NCI-H510A (cell line): ENCODE data around the gene GDF10.

Source experiments
- DNase-seq: peaks from one replicate; lab custom pipeline; 2025; lab: John Stamatoyannopoulos, UW

GDF10 gene

DNA sequence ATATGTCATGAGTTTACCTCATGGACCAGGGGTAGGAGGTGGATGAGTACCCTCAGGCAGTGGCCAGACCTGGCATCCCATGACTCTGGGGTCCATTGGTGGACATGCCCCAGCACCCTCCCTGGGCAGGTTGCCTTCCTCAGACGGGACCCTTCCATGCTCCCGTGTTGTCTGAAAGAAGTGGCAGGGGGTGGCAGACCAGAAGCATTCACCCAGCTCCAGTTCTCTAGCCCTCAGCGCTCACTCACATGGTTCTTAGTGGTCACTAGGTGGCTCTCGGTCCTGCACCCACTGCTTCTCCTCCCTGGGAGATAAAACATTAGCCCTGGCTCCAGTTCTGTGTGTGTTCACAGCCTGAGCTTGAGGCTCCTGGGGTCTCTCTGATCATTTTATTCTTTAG lies 54.2 kb downstream of the GDF10 start:
- no peak for DNase-seq

DNA sequence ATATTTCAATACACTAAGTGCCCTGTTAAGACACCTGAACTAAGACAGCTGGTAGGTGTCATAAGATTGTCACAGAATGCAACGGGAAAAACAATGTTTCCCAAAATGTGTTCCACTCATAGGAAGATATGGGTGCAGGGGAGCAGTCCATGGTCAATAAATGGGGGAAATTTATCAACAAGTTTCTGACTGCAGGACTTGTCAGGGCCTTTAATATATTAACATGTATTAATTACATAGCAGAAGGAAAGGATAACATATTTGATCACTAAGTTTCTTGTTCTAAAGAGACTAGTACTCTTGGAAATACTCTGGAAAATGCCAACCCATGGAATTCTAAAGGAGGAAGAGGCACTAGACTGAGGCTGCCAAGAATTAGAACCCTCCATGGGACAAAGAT lies 54.9 kb downstream of the GDF10 start:
- DNase-seq, result no peak

DNA sequence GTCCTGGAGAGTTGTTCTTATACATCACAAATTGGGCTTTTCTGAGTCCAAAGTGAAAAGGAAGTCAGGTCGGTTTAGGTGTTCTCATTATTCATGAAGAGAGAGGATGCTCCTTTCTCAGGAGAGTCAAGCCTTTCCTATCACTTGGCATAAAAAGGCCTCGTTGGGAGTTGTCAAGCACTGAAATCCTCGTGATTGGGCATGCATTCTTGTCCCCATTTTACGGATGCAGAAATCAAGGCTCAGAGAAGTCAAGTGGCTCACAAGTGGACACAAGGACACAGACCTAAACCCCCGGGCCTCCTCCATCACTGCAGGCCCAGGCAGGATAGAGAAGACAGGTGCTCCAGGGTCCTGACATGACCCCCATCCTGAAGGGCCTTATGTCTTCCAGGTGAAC lies 56.7 kb downstream of the GDF10 start:
- DNase-seq, result no peak

DNA sequence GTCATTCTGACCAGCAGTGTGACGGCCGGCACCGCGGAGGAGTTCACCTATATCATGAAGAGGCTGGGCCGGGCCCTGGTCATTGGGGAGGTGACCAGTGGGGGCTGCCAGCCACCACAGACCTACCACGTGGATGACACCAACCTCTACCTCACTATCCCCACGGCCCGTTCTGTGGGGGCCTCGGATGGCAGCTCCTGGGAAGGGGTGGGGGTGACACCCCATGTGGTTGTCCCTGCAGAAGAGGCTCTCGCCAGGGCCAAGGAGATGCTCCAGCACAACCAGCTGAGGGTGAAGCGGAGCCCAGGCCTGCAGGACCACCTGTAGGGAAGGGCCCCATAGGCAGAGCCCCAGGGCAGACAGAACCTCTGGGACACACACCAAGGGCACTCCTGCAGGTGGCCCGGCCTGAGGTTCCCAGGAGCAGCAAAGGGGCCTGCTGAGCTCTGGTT lies 57.2 kb downstream of the GDF10 start:
- DNase-seq, result no peak

DNA sequence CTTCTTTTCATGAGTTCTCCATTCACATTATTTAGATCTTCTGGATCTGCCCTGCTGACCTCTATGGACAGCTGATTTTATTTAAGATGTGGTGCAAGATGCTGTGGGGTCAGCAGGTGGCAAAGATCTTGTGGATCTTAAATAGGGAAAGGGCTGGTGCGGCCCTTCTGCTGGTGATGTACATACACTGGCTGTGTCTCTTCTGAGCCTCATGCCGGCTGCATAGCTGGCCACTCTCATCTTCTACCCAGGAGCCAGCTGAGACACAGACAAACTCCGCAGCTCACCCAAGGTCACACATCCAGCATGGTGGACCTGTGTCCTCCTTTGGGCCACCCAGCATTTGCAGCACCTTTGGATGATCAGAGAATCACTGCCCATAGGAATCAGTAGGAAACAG lies 57.9 kb downstream of the GDF10 start:
- DNase-seq, result no peak

DNA sequence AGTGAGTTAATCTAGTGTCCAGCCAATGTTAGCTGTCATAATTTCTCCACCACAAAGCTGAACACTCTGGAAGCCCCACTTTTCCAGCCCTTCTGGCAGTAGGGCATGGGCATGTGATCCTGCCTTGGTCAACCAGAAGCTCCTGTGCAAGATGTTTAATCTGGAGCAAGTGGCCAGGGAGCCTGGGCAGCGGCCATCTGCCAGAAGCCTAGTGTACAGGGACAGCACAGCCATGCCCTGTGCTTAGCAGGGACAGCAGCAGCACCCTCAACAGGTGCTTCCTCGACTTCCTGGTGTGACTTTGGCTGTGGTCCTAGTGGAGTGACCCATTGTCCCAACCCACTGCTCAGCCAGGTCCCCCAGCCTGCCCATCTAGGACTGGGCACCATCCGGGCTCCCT lies 58.5 kb downstream of the GDF10 start:
- DNase-seq, result no peak

DNA sequence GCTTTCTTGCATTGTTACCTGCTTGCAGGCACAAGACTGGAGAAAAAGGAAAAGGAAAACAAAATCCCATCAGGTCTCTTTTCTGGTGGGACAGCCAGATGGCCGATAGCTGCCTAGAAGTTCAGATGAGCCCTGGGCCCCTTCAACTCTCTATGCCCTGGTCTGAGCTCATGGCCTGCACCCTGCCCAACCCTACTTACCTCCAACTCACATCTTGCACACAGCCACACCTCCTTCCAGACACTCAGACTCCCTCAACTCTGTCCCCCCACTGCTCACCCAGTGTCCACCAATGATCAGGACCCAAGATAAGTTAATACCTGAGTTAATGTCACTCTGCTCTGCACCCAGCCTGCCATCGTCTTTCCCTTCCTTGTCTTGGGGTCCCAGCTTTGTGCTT lies 59.1 kb downstream of the GDF10 start:
- no peak for DNase-seq

DNA sequence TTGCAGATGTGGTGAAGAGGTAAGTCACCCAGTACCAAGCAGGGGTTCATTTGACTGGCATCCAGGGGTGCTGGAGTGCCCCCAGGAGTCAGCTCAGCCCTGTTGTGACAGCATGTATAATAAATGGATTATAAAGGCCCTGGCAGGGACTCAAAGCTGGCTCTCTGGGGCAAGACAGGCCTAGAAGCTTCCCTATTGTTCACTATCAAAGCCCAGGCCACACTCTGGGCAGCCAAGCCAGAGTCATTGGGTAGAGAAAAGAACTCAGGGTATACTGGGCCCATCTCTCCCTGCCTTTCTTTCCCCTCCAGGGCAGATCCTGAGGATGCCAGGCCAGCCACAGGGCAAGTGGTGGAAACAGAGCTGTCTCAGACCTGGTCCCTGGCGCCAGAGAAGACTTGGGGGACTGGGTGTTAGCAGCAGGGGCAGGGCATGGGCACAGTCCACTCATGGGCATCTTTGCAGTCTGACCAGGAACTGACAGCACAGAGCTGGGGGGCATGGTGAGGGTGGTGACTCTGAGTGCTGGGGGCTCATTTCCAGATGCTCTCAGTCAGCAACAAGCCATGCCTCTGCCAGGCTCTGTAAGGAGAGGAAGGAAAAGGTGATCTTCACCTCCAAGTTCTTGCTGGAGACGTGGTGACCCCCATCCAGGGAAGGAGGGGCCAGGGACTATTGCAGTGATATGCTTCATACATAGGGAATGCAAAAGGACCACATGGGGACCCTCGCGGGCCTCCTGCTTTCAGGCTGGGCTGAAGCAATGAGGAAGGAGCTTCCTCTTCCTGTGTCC lies 59.8 kb downstream of the GDF10 start:
- no peak for DNase-seq

DNA sequence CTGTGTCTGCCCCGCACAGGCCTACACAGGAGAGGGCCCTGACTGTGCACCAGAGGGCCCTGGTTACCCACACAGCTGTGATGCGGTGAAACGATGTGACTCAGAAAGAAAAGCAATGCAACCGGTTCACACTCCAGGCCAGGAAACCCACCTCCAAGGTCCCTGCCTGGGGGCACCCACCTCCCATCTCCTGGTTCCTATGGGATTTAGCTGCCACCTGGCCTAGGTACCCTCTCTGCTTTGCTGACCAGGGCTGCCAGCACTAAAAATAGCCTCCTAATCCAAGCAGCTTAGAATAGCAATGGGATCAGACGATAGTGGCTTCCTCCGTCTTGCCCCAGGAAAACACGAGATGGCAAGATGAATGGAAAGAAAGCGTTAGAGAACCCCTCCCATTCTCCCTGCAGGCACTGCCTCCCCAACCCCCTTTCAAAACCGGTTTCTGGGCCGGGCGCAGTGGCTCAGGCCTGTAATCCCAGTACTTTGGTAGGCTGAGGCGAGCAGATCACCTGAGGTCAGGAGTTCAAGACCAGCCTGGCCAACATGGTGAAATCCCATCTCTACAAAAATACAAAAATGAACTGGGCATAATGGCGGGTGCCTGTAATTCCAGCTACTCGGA lies 60.5 kb downstream of the GDF10 start:
- DNase-seq, result no peak

DNA sequence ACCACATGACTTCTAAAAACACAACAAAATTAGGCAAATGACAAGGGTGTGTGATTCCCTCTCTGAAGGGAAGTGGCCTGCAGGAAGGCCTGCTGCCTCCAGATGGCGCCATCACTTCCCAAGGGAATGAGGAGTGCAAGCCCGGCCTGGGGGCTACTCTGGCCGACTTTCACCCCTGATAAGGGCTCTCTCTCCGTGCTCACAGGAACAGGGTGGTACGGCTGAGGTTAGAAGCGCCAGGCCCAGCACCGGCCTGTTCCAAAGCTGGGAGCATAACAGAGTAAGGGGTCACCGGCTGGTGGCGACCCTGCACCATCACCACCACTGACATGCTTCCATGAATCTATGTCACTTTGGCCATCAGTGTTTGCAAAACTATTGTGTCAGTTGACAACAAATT lies 61.3 kb downstream of the GDF10 start:
- no peak for DNase-seq

DNA sequence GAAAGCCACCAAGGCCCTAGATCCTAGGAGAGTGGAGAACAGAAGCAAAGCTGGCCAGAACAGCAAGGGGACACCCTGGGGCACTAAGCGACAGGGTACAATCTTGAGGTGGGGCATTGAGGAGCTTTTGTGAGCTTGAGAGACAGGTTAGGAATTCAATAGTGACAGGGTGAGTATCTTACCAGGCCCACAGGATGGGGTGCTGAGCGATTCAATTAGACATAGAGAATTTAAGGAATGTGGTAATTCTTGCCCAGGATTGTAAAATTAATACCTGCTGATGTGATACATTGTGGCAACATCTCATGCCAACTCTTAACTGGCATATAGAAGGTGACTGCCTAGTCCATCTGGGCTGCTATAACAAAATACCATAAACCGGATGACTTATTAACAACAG lies 62.2 kb downstream of the GDF10 start:
- no peak for DNase-seq
